SH-SY5Y (cell line): ENCODE measurements around the gene ATP1A1.

Experiments used
- GATA2 ChIP-seq: IDR thresholded peaks from 2 replicates; pipeline ENCODE4 v1.6.1; 2011; ENCODE audit warnings: mild to moderate bottlenecking, low read depth, low read length
- GATA3 ChIP-seq: IDR thresholded peaks from 2 replicates; pipeline ENCODE4 v1.6.1; 2011; ENCODE audit warnings: low read depth, mild to moderate bottlenecking, low read length, moderate library complexity

Gene ATP1A1

GRCh38 chr1:116356673-116357072, 16.4 kb upstream of the ATP1A1 start:
- no peak for TF ChIP-seq GATA2
- no peak for TF ChIP-seq GATA3

GRCh38 chr1:116357487-116357886, 15.6 kb upstream of the ATP1A1 start:
- TF ChIP-seq GATA2 (no peak), GATA3 (no peak)

GRCh38 chr1:116359060-116359830, 13.8 kb upstream of the ATP1A1 start:
- TF ChIP-seq GATA3 (no peak), GATA2 (no peak)

GRCh38 chr1:116359871-116360270, 13.2 kb upstream of the ATP1A1 start:
- TF ChIP-seq GATA3 (no peak), GATA2 (no peak)

- TF ChIP-seq GATA3 (no peak), GATA2 (no peak)
Observed at GRCh38 chr1:116360429-116361173, 12.4 kb upstream of the ATP1A1 start.

GRCh38 chr1:116361648-116362047, 11.4 kb upstream of the ATP1A1 start:
- no peak for TF ChIP-seq GATA3
- TF ChIP-seq GATA2 = no peak

- TF ChIP-seq GATA2 = no peak
- no peak for TF ChIP-seq GATA3
Observed at GRCh38 chr1:116362050-116362449, 11.0 kb upstream of the ATP1A1 start.

- no peak for TF ChIP-seq GATA3
- TF ChIP-seq GATA2 = no peak
Observed at GRCh38 chr1:116365353-116365780, 7.7 kb upstream of the ATP1A1 start.

- TF ChIP-seq GATA3 (no peak), GATA2 (no peak)
Observed at GRCh38 chr1:116365857-116366256, 7.2 kb upstream of the ATP1A1 start.

- TF ChIP-seq GATA2 (no peak), GATA3 (no peak)
Observed at GRCh38 chr1:116367256-116367945, 5.6 kb upstream of the ATP1A1 start.

GRCh38 chr1:116368241-116368640, 4.8 kb upstream of the ATP1A1 start:
- TF ChIP-seq GATA2 (no peak), GATA3 (no peak)

- TF ChIP-seq GATA3 (no peak), GATA2 (no peak)
Observed at GRCh38 chr1:116370181-116370580, 2.9 kb upstream of the ATP1A1 start.

GRCh38 chr1:116371752-116372151, 1.3 kb upstream of the ATP1A1 start:
- TF ChIP-seq GATA3 (no peak), GATA2 (no peak)

- no peak for TF ChIP-seq GATA3
- no peak for TF ChIP-seq GATA2
Observed at GRCh38 chr1:116372191-116372590, 853 bp upstream of the ATP1A1 start.
